Loucy (cell line): ENCODE results near the gene ADCY2.

Source experiments
- CTCF ChIP-seq: fragments of 200-600 bp; sonication (generic); conservative IDR thresholded peaks from 2 replicates; pipeline ENCODE4 v1.5.1; 2014; ENCODE audit warnings: mild to moderate bottlenecking, antibody characterized with exemption, low read length
- EZH2phosphoT487 ChIP-seq: fragments of 200-600 bp; IDR thresholded peaks from 2 replicates; pipeline ENCODE4 v1.6.1; 2018; ENCODE audit warnings: antibody characterized with exemption, mild to moderate bottlenecking, moderate library complexity, borderline replicate concordance

GRCh38 chr5:7874639-7875038 is 478.7 kb downstream of the ADCY2 start:
- no peak for TF ChIP-seq EZH2phosphoT487
- no peak for TF ChIP-seq CTCF
